DND-41 (cell line): ENCODE measurements around the gene TNFSF12.

Experiments used
- ATAC-seq: fragments of 200-7000 bp; cut with Tn5 transposase; 3 replicates; pipeline ENCODE4 v1.9.1; 2021; ENCODE audit warnings: low read depth; ENCODE audit not compliant: insufficient read depth
- DNase-seq: peaks from one replicate; pipeline ENCODE4 v3.0.0-alpha.2; 2020
- H2AFZ ChIP-seq: 2 replicates; pipeline ENCODE4 v1.6.0; 2012; ENCODE audit warnings: low read depth, low read length
- H3K27ac ChIP-seq: 2 replicates; pipeline ENCODE4 v1.5.1; 2012; ENCODE audit warnings: low read length, inconsistent platforms
- H3K27me3 ChIP-seq: fragments of 200-600 bp; sonication (generic); 2 replicates; pipeline ENCODE4 v1.6.0; 2012; ENCODE audit warnings: low read length, mild to moderate bottlenecking, inconsistent platforms; ENCODE audit not compliant: insufficient read depth, poor library complexity
- H3K36me3 ChIP-seq: 2 replicates; pipeline ENCODE4 v1.5.1; 2012; ENCODE audit warnings: low read length, inconsistent platforms; ENCODE audit not compliant: insufficient read depth
- H3K4me1 ChIP-seq: 2 replicates; pipeline ENCODE4 v1.5.1; 2012; ENCODE audit warnings: mild to moderate bottlenecking, low read length; ENCODE audit not compliant: insufficient read depth
- H3K4me2 ChIP-seq: 2 replicates; pipeline ENCODE4 v1.6.0; 2012; ENCODE audit warnings: mild to moderate bottlenecking, moderate library complexity, low read length, inconsistent platforms; ENCODE audit not compliant: insufficient read depth
- H3K4me3 ChIP-seq, 2 experiments: fragments of 200-600 bp in 1 of 2; shearing (Covaris generic) in 1 of 2; 2 replicates each; pipeline ENCODE4 v1.5.1; 2012 to 2016; ENCODE audit warnings: inconsistent platforms in 2 of 2, low read length in 2 of 2, mild to moderate bottlenecking in 2 of 2, low read depth in 1 of 2, moderate library complexity in 1 of 2
- H3K79me2 ChIP-seq: 2 replicates; pipeline ENCODE4 v1.6.0; 2012; ENCODE audit warnings: low read length, inconsistent platforms; ENCODE audit not compliant: insufficient read depth
- H3K9ac ChIP-seq: 2 replicates; pipeline ENCODE4 v1.6.0; 2012; ENCODE audit warnings: low read depth, mild to moderate bottlenecking, inconsistent platforms, low read length, moderate library complexity
- H3K9me3 ChIP-seq: 2 replicates; pipeline ENCODE4 v1.5.1; 2012; ENCODE audit warnings: low read length, moderate library complexity, mild to moderate bottlenecking, inconsistent platforms; ENCODE audit not compliant: insufficient read depth, severe bottlenecking
- H4K20me1 ChIP-seq: 2 replicates; pipeline ENCODE4 v1.6.0; 2012; ENCODE audit warnings: low read length; ENCODE audit not compliant: insufficient read depth
- EZH2 ChIP-seq: IDR thresholded peaks from 3 replicates; pipeline ENCODE4 v1.6.1; 2012; ENCODE audit warnings: borderline replicate concordance, low read depth, mild to moderate bottlenecking, moderate library complexity, low read length, inconsistent platforms; ENCODE audit not compliant: severe bottlenecking
- TF ChIP-seq, protein P1 (sequence below): IDR thresholded peaks from 2 replicates; pipeline ENCODE4 v1.5.1; 2012; ENCODE audit warnings: borderline replicate concordance, low read length, moderate library complexity, mild to moderate bottlenecking; ENCODE audit not compliant: poor library complexity, severe bottlenecking; ENCODE audit errors: extremely low read depth

The TNFSF12 gene

DNA sequence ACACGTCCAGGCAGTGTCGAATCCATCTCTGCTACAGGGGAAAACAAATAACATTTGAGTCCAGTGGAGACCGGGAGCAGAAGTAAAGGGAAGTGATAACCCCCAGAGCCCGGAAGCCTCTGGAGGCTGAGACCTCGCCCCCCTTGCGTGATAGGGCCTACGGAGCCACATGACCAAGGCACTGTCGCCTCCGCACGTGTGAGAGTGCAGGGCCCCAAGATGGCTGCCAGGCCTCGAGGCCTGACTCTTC is 23.4 kb downstream of the TNFSF12 start:
- Histone ChIP-seq H4K20me1 (peaks cover 43% of the 10 kb centered on the region), H3K27ac (peak overlapping the region; percentile 82), H3K9ac (peak overlapping the region; percentile 64), H3K4me3 (peak overlapping the region; percentile 34 to 64; a peak in 3 of 4 replicates), H3K4me1 (peaks cover 60% of the 10 kb centered on the region), H3K9me3 (no peaks in the 10 kb centered on the region), H2AFZ (peak overlapping the region; percentile 64), H3K4me2 (peak overlapping the region; percentile 78), H3K79me2 (peaks cover 76% of the 10 kb centered on the region), H3K27me3 (no peaks in the 10 kb centered on the region), H3K36me3 (peaks cover 82% of the 10 kb centered on the region)
- TF ChIP-seq, protein P1, sequence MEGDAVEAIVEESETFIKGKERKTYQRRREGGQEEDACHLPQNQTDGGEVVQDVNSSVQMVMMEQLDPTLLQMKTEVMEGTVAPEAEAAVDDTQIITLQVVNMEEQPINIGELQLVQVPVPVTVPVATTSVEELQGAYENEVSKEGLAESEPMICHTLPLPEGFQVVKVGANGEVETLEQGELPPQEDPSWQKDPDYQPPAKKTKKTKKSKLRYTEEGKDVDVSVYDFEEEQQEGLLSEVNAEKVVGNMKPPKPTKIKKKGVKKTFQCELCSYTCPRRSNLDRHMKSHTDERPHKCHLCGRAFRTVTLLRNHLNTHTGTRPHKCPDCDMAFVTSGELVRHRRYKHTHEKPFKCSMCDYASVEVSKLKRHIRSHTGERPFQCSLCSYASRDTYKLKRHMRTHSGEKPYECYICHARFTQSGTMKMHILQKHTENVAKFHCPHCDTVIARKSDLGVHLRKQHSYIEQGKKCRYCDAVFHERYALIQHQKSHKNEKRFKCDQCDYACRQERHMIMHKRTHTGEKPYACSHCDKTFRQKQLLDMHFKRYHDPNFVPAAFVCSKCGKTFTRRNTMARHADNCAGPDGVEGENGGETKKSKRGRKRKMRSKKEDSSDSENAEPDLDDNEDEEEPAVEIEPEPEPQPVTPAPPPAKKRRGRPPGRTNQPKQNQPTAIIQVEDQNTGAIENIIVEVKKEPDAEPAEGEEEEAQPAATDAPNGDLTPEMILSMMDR, result no peak
- TF ChIP-seq EZH2, result no peak
- ATAC-seq (peak; percentile 88), DNase-seq (no peak)

DNA sequence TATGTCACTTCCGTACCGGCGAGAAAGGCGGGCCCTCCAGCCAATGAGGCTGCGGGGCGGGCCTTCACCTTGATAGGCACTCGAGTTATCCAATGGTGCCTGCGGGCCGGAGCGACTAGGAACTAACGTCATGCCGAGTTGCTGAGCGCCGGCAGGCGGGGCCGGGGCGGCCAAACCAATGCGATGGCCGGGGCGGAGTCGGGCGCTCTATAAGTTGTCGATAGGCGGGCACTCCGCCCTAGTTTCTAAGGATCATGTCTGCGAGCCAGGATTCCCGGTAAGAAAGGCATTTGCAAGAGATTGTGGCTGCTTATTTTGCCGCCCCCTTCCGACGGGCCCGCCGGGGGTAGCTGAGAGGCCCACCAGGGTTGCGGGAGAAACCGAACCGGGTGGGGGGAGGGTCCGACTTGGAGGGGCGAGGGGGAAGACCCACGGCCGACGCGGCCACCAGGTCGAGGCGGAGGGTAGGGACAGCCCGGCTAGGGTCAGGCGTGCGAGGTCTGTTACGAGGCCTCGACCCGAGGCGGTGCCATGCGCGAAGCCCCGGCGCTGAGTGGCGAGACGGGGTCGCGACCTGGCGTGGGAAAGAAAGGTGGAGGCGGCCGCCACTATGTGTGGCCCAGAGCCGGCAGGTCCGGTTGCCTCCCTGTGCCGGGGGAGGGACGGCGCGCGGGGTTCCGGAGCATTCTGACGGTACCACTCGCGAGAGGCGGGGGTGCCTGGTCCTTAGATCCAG is 23.9 kb downstream of the TNFSF12 start:
- Histone ChIP-seq H2AFZ (no peak overlapping the region), H3K27me3 (no peaks in the 10 kb centered on the region), H3K36me3 (peaks cover 82% of the 10 kb centered on the region), H3K4me3 (peak overlapping the region; percentile 70), H4K20me1 (peaks cover 48% of the 10 kb centered on the region), H3K4me1 (peaks cover 63% of the 10 kb centered on the region), H3K79me2 (peaks cover 76% of the 10 kb centered on the region), H3K9ac (peak overlapping the region; percentile 99), H3K4me2 (peak overlapping the region; percentile 84), H3K27ac (peak overlapping the region; percentile 97), H3K9me3 (no peaks in the 10 kb centered on the region)
- TF ChIP-seq EZH2, result no peak
- TF ChIP-seq, protein P1, result no peak
- ATAC-seq (no peak), DNase-seq (peak; percentile 100)

DNA sequence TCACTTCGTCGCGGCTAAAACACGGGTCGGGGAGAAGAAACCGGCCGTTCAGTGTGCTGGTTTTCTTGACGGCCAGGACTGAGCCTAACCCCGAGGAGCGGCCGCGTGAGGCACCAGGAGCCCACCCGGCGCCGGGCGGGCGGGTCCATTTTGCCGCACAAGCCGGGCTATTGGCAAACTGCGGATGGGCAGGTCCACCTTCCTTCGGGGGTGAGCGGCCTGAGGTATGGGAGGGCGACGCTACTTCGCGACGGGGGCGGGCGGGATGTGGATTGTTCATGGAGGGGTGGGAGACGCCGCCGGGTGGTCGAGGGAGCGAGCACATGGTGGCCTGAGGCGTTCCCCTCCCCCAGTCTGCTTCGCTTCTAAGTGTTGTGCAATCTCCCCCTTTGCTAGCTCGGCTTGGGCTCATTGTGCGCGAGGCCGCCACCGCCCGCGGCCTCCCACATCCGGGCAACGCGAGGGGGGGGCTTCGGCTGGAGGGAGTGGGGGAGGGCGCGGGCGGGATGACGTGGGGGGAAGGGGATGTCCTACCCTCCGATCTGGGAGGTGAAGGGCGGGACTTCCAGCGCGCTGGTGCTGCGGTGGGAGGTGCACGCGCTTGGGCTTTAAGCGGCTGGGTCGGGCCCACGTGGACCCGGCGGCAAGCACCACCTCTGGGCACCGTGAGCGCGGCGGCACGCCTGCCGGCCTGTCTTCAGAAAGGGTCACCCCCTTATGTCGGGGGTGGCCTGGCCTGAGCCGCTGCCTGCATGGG is 24.6 kb downstream of the TNFSF12 start:
- H3K36me3 ChIP-seq, result peaks cover 85% of the 10 kb centered on the region
- H4K20me1 ChIP-seq, result peaks cover 54% of the 10 kb centered on the region
- TF ChIP-seq, protein P1, result no peak
- TF ChIP-seq EZH2, result no peak
- H3K9ac ChIP-seq, result peak overlapping the region; percentile 99
- no peaks in the 10 kb centered on the region for H3K27me3 ChIP-seq
- no peaks in the 10 kb centered on the region for H3K9me3 ChIP-seq
- peak overlapping the region; percentile 84 for H3K4me2 ChIP-seq
- H3K27ac ChIP-seq, result peak overlapping the region; percentile 97
- peak; percentile 92 for DNase-seq
- no peak overlapping the region for H2AFZ ChIP-seq
- peak overlapping the region; percentile 70 for H3K4me3 ChIP-seq
- H3K4me1 ChIP-seq, result peaks cover 65% of the 10 kb centered on the region
- ATAC-seq, result peak; percentile 47
- peaks cover 75% of the 10 kb centered on the region for H3K79me2 ChIP-seq
